HG03575 (cell line): Measurements from ENCODE around the gene DSCAML1.

Source experiments
- ATAC-seq: cut with Tn5 transposase; IDR thresholded peaks from one replicate; pipeline ENCODE4 v1.9.1; 2021; ENCODE audit not compliant: unreplicated experiment, insufficient number of reproducible peaks, low FRiP score; ENCODE audit errors: extremely low read depth

The DSCAML1 gene

DNA sequence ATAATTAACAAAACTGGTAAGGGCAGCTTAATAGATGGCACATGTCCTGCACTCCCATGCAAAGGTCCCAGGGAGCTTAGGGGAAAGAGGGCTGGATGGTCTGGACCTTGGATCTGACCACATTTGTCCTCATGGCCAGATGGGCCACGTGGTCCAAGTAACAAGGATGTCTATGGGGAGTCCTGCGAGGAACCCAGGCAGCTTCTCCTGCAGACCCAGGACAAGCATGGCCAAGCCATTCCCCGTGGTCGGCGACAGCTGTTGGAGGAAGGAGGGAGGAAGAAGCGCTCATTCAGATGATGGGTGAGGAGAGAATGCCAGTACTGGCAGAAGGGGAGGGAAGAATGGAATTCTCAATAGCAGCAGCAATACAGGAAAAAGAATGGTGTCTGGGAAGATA lies 109.2 kb downstream of the DSCAML1 start:
- ATAC-seq: no peak

DNA sequence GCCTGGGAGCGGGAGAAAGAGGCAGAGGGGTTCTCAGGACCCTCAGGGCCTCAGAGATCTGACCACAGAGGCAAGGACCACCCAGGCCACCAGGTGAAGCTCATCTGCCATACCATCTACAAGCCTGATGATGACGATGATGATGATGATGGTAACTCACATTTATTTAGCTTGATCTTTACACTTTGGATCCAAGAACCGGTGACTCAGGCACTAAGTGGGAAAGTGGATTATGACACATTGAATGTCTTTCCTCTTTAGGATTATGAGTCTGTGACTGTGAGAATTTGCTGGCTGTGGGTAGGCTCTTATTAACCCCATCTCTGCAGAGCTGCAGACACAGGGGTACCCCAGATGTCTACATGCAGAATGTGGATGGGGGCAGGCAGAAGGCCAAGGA lies 110.3 kb downstream of the DSCAML1 start:
- no peak for ATAC-seq

DNA sequence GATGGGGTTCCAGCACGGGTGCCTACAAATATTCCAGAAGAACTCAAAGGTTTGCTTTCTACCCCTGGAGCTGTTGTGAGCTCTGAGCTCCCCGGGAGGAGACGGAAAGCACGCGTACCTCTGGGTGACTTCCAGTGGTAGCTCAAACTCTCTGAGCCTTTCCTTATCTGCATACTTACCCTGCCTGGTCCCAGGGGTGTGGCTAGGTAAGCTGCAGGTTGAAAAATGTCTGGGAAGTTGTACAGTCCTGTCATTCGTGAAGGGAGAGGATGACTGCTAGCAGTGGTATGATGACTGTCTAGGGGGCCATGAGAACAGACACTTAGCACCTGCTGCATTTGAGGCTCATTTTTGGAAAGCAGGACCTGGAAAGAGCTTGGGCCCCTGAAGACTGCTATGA lies 111.5 kb downstream of the DSCAML1 start:
- ATAC-seq: no peak

DNA sequence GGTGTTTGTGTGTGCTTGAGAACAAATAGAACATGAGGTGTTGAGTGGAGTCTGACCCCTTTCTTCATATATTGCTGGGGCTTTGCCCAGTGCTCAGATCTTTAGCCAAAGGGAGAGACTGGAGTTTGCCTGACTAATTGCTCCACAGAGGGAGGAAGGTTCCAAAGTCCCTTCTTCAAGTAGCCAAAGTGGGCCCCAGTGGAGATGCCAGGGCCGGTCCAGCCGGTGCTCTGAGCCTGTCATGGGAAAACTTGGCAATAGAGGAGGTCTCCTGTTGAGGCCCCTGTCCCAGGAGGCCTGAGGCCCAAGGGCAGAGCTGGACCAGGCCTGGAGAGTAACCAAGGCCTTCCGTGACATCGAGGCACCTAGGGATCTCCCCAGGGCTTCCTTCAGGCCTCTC lies 112.3 kb downstream of the DSCAML1 start:
- no peak for ATAC-seq

DNA sequence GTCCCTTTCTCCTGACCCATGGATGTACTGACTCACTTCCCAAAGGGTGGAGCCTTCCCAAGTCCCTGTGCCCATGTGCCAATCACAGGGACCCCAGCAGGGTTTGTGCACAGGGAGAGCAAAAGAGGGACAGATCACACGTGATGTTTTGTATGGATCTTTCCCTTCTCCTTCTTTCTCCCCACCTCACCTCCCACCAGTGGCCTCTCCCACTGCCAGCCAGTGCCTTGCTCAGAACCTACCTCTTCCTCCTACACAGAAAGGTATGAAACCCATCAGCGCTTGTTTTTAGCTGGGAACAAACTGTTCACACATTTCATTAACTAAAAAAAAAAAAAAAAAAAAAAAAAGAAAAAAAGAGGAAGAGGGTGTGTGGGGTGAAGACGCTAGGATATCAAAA lies 112.9 kb downstream of the DSCAML1 start:
- no peak for ATAC-seq

DNA sequence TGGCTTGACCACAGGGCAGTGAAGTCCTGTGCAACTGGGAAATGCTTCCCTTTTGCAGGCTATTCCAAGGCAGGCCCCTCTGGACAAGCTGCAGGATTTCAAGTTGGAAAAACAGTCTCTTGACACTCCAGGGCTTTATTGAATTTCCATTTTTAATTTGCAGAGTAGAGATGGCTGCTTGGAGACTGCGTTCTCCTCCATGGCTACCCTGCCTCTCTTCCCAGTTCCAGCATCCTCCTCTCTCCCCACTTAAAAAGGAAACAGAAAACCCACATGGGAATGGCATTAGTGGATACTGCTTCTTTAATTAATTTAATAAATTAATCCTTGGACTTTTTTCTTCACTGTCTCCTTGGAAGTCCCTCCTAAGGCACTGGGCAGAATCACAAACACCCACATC lies 115.6 kb downstream of the DSCAML1 start:
- ATAC-seq: no peak

DNA sequence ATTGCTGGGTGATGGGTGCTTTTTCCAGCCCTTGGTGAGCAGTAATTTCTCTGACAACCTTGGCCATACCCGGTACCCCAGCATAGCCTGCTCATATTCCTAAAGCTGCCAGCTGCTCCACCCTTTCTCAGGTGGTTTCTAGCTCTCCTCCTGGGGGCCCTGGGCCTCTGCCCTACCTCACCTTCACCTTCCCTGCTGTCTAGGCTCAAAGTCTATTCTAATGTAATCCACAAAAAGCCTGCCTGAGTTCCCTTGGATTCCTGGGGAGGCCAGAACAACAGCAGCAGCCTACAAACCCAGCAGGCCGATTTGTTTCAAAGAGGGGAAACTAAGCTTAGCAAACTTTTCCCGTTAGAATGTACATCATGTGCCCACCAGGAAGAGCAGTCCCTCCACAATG lies 117.6 kb downstream of the DSCAML1 start:
- no peak for ATAC-seq

DNA sequence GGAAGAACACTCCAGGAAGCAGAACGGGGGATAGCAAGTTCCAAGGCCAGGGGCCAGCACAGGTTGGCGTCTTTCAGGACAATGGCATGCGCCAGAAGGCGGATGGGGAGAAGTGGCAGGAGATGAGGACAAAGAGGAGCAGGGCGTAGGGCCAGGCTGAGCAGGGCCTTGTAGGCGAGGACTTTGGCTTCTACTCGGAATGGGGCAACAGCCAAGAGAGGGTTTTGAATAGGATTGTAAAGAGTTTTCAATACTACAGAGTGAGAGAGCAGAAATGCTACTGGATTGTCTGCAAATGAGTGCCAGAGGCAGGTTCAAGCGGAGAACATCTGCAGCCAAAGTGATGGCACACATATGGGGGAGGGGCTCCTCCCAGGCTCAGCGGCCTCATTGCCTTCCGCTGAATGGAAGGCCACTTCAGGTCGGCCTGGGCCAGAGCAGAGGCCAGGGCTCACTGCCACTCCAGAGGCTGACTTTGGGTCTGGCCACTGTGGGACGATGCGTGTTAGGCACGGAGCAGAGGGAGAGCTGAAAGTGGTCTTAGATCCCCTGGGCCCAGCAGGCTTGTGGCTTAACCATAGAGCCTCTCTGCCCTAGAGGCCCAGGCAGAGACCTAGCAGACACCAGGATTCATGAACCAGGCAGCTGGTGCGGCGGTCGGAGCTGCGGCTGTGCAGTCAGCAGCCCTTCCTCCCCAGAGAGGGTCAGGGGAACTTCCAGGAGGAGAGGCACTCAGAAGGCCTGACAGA lies 118.2 kb downstream of the DSCAML1 start:
- no peak for ATAC-seq

DNA sequence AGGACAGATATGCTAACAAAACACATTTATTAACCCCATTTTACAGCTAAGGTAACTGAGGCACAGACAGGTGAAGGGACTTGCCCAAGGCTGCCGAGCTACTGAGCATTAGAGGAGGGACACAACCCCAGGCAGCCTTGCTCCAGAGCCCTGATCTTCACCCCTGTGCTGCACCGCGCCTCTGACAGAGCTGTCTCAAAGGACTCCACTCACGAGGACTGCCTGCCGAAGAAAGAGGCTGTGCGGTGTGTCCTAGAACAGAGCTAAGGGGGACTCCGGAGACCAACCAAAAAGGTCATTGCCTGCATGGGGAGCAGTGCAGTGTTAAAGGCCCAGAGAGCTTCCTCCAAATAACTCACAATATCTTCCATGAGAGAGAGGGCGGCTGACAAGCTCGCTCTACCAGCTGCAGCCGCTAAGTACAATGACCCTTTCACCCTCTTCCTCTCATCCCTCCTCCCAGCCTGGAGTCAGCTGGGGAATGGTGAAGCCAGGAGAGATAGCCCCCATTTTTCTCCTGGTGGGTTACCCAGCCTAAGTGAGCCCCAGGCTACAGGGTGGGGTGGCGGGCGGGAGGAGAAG lies 119.2 kb downstream of the DSCAML1 start:
- ATAC-seq: no peak

DNA sequence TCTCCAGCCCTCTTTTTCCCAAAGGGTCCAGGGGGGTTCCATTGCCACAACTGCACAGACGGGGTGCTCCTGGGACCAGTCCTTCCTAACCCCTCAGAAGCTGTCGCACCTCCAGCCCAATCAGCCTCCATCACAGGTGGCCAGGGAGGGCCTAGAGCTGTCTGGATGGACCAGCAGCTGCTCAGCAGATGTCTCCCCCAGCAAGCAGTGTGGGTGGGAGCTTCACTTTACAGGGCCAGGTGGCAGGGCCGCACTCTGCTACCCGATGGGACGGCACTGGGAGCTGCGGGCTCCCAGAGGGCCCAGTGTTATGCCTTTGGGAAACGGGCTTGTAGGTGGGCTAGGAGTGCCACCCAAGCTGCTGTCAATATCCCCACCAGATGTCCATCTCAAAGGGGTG lies 120.5 kb downstream of the DSCAML1 start:
- ATAC-seq: no peak

DNA sequence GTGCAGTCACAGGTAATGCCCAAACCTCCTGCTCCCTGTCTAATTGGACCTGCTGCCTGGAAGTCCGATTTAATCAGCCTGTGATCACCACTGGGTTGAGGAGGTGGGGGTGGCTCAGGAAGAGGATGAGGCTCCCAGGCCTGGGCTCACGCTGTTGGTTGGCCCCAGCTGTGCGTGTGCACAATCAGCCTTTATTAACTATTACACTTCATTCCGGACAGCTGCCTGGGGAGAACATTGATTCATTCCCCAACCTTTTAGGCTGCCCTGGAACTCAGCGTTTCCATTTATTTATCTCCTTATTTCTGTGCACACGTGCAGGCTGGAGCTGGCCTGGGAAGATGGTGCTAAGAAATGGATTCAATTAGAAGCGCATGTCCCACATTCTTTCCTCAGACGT lies 123.4 kb downstream of the DSCAML1 start:
- no peak for ATAC-seq

DNA sequence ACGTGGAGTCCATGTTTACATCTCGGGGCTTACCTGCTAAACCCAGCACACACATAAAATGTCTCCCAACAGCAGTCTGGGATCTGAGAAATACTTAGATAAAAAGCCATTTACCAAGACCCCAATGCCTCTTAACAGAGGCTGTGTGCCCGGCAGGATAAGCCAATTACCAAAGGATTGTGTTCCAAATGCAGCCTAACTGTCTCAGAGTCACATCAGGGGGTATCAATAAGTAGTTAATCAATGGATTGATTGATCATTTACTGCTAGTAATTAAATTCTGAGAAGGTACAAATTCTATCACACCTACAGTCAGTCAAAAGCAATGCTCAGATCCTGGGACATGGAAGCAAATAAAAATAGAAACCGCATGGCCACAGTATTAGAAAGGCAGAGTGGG lies 125.6 kb downstream of the DSCAML1 start:
- no peak for ATAC-seq

DNA sequence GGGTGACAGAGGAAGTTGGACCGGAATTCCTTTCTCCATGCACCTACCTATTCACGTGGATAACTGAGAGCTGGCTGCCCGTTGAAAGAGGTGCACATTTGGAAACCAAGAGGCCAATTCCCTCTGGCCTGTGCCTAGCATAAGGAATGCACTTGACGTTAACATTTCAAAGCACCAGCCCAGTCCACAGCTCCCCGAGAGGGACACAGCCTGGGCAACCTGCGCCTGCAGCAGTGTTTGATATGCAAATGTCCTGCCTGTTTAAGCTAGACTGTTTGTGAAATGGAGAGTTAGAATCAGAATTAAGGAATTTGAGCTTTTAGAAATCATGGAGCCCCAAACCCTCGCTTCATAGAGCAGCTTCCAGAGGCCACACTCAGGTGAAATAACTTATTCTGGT lies 126.1 kb downstream of the DSCAML1 start:
- no peak for ATAC-seq

DNA sequence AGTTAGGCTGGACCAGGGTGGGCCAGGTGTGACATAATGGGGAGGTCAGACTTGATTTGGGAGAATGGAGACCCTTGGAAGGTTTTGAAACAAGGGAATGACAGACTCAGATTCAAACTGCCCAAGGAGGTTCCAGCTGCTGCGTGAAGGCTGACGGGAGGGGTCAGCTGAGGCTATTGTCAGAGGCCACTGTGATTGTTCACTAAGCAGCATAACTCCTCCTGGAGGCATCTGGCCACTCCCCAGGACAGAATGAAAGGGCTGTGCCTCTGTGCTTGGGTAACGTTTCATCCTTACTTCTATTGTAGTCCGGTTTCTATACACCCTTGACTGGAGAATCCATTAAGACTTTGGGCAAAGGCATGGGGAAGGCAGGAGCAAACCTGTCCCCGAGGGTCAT lies 126.6 kb downstream of the DSCAML1 start:
- no peak for ATAC-seq

DNA sequence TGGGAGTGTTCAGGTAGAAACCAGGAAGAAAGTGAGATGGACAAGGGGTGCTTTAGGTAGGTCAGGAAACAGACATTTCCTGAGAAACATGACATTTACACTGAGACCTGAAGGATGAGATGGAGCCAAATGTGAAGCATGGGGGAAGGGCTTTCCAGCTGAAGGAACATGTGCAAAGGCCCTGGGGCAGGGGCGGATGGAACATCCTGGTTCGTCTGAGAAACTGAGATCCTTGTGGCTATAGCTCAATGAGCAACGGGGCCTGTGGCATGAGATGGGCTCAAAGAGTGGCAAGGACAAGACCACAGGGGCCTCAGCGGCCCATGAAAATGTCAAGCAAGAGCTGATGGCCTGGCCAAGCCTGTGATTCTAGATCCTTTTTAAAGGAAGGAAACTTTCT lies 127.4 kb downstream of the DSCAML1 start:
- no peak for ATAC-seq

DNA sequence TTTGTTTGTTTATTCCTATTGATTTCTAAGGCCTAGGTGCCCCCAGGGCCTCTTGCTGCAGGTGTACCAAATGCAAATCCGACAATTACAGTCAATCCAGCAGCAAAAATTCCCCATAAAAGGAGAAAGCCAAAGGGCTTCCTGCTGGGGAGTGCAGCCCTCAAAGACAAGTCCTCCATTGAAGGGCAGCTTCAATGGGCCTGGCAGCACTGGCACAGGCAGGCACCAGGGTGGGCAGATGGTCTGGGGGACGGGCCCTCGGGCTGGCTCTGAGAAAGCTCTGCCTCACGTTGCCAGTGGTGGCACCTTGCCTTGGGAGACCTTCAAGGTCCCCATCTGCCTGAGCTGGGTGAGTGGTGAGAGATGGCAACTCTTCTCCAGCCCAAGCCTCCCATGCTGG lies 128.0 kb downstream of the DSCAML1 start:
- no peak for ATAC-seq

DNA sequence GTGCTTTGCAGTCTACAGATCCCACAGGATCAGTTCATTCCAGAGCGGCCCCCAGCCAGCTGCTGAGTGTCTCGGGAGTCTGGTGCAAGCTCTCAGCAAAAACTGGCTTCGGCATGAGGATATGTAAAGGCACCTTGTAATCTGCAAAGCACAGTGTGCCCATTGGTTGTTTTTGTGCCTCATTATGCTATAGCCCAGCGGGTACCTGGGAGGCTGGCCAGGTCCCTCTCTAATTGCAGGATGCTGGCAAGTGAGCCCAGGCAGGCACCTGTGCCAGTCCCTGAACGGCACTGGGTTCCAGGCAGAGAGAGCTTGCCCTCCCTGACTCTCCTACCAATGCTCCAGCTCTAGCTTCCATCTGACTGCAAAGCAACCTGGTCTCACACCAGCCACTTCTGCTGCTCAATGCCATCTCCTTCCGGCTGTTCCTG lies 128.7 kb downstream of the DSCAML1 start:
- no peak for ATAC-seq

DNA sequence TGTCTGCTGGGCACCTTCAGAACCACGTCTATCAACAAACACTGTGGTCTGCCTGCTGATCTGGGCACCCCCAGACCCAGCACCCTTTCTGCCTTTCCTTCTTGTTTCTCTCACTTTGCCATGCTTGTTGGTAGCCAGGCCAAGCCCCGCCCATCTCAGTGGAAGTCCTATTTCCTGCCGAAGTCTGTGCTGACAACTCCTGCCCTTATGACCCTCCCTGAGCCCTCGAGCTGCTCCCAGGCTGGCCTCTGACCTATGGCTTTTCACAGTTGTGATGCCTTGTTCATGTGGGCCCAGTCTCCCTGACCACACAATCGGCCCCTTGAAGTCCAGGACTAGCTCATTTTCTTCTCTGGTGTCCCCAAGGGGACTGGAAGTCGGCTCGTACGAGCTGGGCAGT lies 132.1 kb downstream of the DSCAML1 start:
- no peak for ATAC-seq

DNA sequence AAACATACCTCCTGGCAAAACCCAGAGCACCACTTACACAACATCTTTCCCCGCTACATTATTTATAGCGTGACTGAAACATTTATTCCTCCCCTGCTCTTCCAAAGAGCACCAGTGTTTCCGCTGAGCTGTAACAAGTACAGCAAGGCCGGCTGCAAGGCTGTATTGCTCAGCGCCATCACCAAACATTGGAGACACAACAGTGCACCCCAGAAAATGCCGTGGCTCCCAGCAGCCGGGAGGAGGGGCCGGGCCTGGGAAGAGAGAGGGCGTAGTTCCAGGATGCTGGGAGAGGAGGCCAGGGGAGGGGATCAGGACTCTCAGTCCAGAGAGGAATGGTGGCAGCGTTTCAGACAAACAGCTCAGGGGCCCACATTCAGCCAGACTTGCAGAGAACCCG lies 133.2 kb downstream of the DSCAML1 start:
- no peak for ATAC-seq

DNA sequence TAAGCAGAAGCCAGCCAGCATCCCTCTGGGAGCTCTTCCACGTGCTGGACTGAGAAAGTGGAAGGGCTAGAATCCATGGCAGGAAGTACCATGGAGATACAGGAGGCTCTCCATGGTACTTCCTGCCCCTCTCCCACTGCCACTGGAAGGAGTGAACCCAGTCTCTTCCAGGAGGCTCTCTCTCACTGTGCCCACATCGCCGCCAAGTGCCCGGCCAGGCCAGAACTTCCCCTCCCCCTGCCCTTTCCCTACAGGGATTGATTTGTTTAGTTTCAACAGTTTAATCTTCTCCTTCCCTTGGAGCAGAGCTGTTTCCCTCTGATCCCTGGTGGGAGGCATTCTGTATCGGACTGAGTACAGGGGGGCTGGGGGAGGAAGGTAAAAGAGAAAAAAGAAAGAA lies 133.6 kb downstream of the DSCAML1 start:
- no peak for ATAC-seq

DNA sequence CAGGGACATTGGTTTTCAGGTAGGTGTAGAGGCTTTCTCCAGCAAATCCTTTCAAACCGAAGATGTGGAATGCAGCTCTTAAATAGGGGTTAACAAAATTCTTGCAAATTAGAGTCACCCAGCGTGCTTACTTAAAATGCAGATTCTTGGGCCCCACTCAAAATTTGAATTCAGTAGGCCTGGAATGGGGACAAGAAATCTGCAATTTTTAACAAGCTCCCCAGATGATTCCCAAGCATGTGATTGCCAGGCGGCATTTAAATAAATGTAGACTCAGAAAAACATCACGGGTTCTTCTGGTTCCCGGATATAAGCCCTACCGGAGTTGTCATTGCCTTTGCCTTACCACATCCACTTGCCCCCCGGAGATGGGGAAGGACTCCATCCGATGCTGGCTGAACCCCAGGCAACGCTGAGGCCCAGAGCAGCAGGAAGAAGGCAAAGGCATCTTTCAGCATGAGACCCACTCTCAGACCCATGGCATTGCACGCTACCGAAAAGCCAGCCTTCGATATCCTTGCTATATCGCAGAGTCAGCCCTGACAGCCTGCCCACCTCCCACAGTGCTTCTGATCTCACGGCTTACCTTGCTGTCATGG lies 134.2 kb downstream of the DSCAML1 start:
- no peak for ATAC-seq
